ENCODE data around the gene LRRC43.

The LRRC43 gene

GRCh38 chr12:122227341-122227740 lies 44.4 kb downstream of the LRRC43 start:
- FAIRE-seq, result no peak

GRCh38 chr12:122228092-122228491 lies 45.2 kb downstream of the LRRC43 start:
- no peak for FAIRE-seq

- FAIRE-seq, result no peak
Observed at GRCh38 chr12:122230798-122231197, 47.9 kb downstream of the LRRC43 start.

GRCh38 chr12:122232691-122233090 lies 49.8 kb downstream of the LRRC43 start:
- no peak for FAIRE-seq

GRCh38 chr12:122235741-122236140 lies 52.8 kb downstream of the LRRC43 start:
- no peak for FAIRE-seq

GRCh38 chr12:122238861-122239260 lies 55.9 kb downstream of the LRRC43 start:
- FAIRE-seq, result no peak

GRCh38 chr12:122243965-122244364 lies 61.0 kb downstream of the LRRC43 start:
- FAIRE-seq, result no peak

GRCh38 chr12:122244565-122245371 lies 61.8 kb downstream of the LRRC43 start:
- no peak for FAIRE-seq

- FAIRE-seq, result no peak
Observed at GRCh38 chr12:122245553-122245952, 62.6 kb downstream of the LRRC43 start.

- no peak for FAIRE-seq
Observed at GRCh38 chr12:122250047-122250446, 67.1 kb downstream of the LRRC43 start.

GRCh38 chr12:122250536-122250935 lies 67.6 kb downstream of the LRRC43 start:
- no peak for FAIRE-seq

All from TTC549 (cell line).